ENCODE measurements around the gene CAGE1. TPM values are rescaled to one million over a fixed set of nuclear protein-coding genes. Genes with fewer than 3 reads are reported as not detected.

CAGE1 gene
- total RNA-seq, 2 donors from 2014 or later = not detected

- no peaks in the 10 kb centered on the region for H3K4me1 ChIP-seq
- H3K9ac ChIP-seq (ENCODE audit: low read depth in 2 of 2, low read length in 2 of 2) = no peak overlapping the region
- H3K27ac ChIP-seq = no peak overlapping the region
- H3K36me3 ChIP-seq = no peaks in the 10 kb centered on the region
- no peaks in the 10 kb centered on the region for H3K9me3 ChIP-seq
- TF ChIP-seq, protein P1, sequence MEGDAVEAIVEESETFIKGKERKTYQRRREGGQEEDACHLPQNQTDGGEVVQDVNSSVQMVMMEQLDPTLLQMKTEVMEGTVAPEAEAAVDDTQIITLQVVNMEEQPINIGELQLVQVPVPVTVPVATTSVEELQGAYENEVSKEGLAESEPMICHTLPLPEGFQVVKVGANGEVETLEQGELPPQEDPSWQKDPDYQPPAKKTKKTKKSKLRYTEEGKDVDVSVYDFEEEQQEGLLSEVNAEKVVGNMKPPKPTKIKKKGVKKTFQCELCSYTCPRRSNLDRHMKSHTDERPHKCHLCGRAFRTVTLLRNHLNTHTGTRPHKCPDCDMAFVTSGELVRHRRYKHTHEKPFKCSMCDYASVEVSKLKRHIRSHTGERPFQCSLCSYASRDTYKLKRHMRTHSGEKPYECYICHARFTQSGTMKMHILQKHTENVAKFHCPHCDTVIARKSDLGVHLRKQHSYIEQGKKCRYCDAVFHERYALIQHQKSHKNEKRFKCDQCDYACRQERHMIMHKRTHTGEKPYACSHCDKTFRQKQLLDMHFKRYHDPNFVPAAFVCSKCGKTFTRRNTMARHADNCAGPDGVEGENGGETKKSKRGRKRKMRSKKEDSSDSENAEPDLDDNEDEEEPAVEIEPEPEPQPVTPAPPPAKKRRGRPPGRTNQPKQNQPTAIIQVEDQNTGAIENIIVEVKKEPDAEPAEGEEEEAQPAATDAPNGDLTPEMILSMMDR (IDR thresholded peaks at IDR 0.05) = no peak
- H3K4me3 ChIP-seq = no peak overlapping the region
- intact Hi-C loops (cut with DNase I) = no loop called here
- H3K27me3 ChIP-seq = no peaks in the 10 kb centered on the region
- DNase-seq = no peak
Measured at GRCh38 chr6:7335519-7335918, 54.0 kb downstream of the CAGE1 start.

DNA sequence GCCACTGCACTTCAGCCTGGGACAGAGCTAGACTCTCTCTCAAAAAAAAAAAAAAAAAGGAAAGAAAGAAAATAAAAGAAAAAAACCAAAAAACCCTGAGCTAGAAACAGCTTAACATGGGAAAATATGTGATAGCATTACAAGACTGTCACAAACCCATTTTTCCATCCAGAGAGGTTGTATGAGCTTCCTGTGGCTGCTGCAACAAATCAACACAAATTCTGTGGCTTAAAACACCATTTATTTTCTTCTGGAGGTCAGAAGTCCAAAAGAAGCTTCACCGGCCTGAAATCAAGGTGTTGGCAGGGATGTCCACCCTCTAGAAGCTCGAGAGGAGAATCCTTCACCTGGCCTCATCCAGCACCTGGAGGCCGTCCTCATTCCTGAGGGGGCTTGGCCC lies 54.9 kb downstream of the CAGE1 start:
- no peak for DNase-seq
- Histone ChIP-seq H3K9ac (ENCODE audit: low read depth in 2 of 2, low read length in 2 of 2) (no peak overlapping the region), H3K27ac (no peak overlapping the region), H3K9me3 (no peaks in the 10 kb centered on the region), H3K36me3 (no peaks in the 10 kb centered on the region), H3K27me3 (no peaks in the 10 kb centered on the region), H3K4me1 (no peaks in the 10 kb centered on the region), H3K4me3 (no peak overlapping the region)
- TF ChIP-seq, protein P1 (IDR thresholded peaks at IDR 0.05) = no peak
- intact Hi-C loops (cut with DNase I) = no loop called here

DNA sequence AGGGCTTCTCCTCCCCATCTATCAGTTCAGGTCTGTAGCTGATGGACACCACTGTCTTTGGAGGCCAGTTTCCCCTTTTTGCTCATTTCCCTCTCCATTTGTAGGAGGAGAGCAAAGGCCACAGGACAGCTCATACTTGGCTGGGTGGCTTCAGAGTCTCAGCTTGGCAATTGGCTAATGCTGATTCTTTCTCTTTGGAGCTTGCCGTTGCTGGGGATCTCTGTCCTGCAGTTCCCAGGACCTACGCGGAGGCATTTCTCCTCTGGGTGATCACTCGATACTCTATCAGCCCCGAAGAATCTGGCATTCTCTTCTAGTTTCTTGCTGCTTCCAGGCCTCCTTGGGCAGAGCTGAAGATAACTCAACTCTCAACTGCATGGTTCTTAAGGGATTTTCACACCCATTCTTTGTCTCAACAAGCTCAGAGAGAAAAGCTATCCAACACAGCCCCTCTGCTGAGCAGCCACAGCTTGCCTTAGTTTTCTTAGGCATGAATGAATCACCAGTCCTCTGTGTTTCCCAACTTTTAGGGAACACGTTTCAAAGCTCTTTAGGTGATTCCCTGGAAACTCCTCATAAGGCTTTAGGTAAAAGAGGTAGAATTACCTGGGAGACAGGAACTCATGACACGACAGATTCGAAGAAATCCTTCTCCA lies 57.3 kb downstream of the CAGE1 start:
- Histone ChIP-seq H3K27ac (no peak overlapping the region), H3K36me3 (no peaks in the 10 kb centered on the region), H3K4me1 (no peaks in the 10 kb centered on the region), H3K4me3 (no peak overlapping the region), H3K9me3 (no peaks in the 10 kb centered on the region), H3K27me3 (no peaks in the 10 kb centered on the region), H3K9ac (ENCODE audit: low read depth in 2 of 2, low read length in 2 of 2) (no peak overlapping the region)
- TF ChIP-seq, protein P1 (IDR thresholded peaks at IDR 0.05) = no peak
- intact Hi-C loops (cut with DNase I) = no loop called here
- no peak for DNase-seq

DNA sequence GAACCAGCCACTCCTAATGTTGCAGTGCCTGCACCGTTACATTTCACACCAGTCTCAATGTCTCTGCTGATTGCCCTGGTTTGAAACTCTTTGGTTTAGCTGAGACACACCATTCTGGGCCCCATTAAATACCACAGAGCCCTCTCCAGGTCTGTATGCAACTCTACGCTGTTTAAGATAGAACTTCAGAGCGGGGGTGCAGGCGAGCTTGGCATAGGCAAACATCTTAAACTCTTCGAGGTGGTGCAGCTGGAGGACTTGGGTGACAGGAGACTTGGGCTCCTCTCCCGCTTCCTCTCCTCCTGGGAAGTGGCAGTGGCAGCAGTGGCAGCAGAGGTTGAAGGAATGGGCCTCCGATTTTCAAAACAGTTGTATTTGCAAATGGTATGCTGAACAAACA lies 58.1 kb downstream of the CAGE1 start:
- no peaks in the 10 kb centered on the region for H3K9me3 ChIP-seq
- H3K27ac ChIP-seq = no peak overlapping the region
- no peak overlapping the region for H3K4me3 ChIP-seq
- no peaks in the 10 kb centered on the region for H3K36me3 ChIP-seq
- intact Hi-C loops (cut with DNase I) = no loop called here
- TF ChIP-seq, protein P1 (IDR thresholded peaks at IDR 0.05) = no peak
- DNase-seq = no peak
- H3K4me1 ChIP-seq = no peaks in the 10 kb centered on the region
- H3K27me3 ChIP-seq = no peaks in the 10 kb centered on the region
- H3K9ac ChIP-seq (ENCODE audit: low read depth in 2 of 2, low read length in 2 of 2) = no peak overlapping the region

DNA sequence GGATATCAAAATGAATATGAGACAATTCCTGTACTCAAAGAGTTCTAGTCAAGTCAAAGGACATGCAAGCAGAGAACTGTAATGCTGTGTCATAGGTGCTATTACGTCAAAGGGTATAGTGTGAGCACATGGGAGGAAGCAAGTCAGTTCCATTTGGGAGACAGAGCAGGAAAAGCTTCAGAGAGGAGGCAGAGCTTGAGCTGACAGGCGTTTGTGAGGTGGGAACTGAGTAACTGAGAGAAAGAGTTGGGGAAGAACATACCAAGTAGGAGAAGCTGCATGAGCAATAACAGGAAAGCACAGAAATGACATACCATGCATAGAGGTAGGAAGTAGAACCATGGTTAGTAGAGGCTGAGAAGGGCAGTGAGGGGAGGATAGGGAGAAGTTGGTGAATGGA lies 61.3 kb downstream of the CAGE1 start:
- no peak for DNase-seq
- TF ChIP-seq, protein P1 (IDR thresholded peaks at IDR 0.05) = no peak
- intact Hi-C loops (cut with DNase I) = no loop called here

More for the DNA sequence above, 61.3 kb downstream of the CAGE1 start:
- Histone ChIP-seq H3K9me3 (no peaks in the 10 kb centered on the region), H3K9ac (ENCODE audit: low read depth in 2 of 2, low read length in 2 of 2) (no peak overlapping the region), H3K4me1 (no peaks in the 10 kb centered on the region), H3K27me3 (no peaks in the 10 kb centered on the region), H3K27ac (no peak overlapping the region), H3K4me3 (no peak overlapping the region), H3K36me3 (no peaks in the 10 kb centered on the region)
